GM12865 (cell line): Measurements from ENCODE around the gene NECTIN4.

Source experiments
- DNase-seq: peaks from one replicate; pipeline ENCODE4 v3.0.0; 2010; ENCODE audit warnings: low read depth
- H3K4me3 ChIP-seq: 2 replicates; pipeline ENCODE4 v1.5.1; 2011; ENCODE audit warnings: mild to moderate bottlenecking, low read depth, low read length, control low read depth
- CTCF ChIP-seq: IDR thresholded peaks from 2 replicates; pipeline ENCODE4 v1.5.1; 2011; ENCODE audit warnings: low read length, control low read depth, low read depth, inconsistent platforms; ENCODE audit not compliant: insufficient read depth; ENCODE audit errors: missing control alignments

The NECTIN4 gene

GRCh38 chr1:161089938-161090337 is 580 bp upstream of the NECTIN4 start:
- TF ChIP-seq CTCF: no peak
- no peak for DNase-seq
- H3K4me3 ChIP-seq: no peak overlapping the region

GRCh38 chr1:161088587-161089110 is 709 bp downstream of the NECTIN4 start:
- DNase-seq: no peak
- TF ChIP-seq CTCF: no peak
- no peak overlapping the region for H3K4me3 ChIP-seq

GRCh38 chr1:161086457-161086856 is 2.9 kb downstream of the NECTIN4 start:
- no peak for DNase-seq
- no peak for TF ChIP-seq CTCF
- H3K4me3 ChIP-seq: no peak overlapping the region

- DNase-seq: no peak
These were observed 4.2 kb downstream of the NECTIN4 start for GRCh38 chr1:161085165-161085564.

GRCh38 chr1:161084597-161084988 is 4.8 kb downstream of the NECTIN4 start:
- TF ChIP-seq CTCF: no peak
- H3K4me3 ChIP-seq: no peak overlapping the region
- DNase-seq: no peak

More at GRCh38 chr1:161085165-161085564, 4.2 kb downstream of the NECTIN4 start:
- H3K4me3 ChIP-seq: no peak overlapping the region
- no peak for TF ChIP-seq CTCF

GRCh38 chr1:161083748-161084596 is 5.4 kb downstream of the NECTIN4 start:
- H3K4me3 ChIP-seq: no peak overlapping the region
- no peak for DNase-seq
- TF ChIP-seq CTCF: no peak
